Hepatocyte (in vitro differentiated cells): ENCODE data around the gene CTF1. TPM values are rescaled to one million over a fixed set of nuclear protein-coding genes. Genes with fewer than 3 reads are reported as not detected.

Source experiments
- DNase-seq: peaks from one replicate; pipeline ENCODE4 v3.0.0-alpha.2; 2016; ENCODE audit warnings: low spot score
- H2AFZ ChIP-seq: fragments of 200-600 bp; sonication (generic); 2 replicates; pipeline ENCODE4 v1.6.0; 2016; ENCODE audit warnings: antibody characterized with exemption, mild to moderate bottlenecking
- H3K27ac ChIP-seq: fragments of 200-600 bp; sonication (generic); 2 replicates; pipeline ENCODE4 v1.5.1; 2016; ENCODE audit warnings: mild to moderate bottlenecking
- H3K27me3 ChIP-seq: fragments of 200-600 bp; sonication (generic); 2 replicates; pipeline ENCODE4 v1.6.1; 2016
- H3K36me3 ChIP-seq: fragments of 200-600 bp; sonication (generic); replicated peaks from 2 replicates; pipeline ENCODE4 v1.5.1; 2016; ENCODE audit warnings: low read depth; ENCODE audit not compliant: insufficient read depth
- H3K4me1 ChIP-seq: fragments of 200-600 bp; sonication (generic); 2 replicates; pipeline ENCODE4 v1.5.1; 2016; ENCODE audit warnings: mild to moderate bottlenecking, moderate library complexity; ENCODE audit not compliant: insufficient read depth
- H3K4me2 ChIP-seq: fragments of 200-600 bp; sonication (generic); 2 replicates; pipeline ENCODE4 v1.6.0; 2016
- H3K4me3 ChIP-seq: fragments of 200-600 bp; sonication (generic); 2 replicates; pipeline ENCODE4 v1.5.1; 2016; ENCODE audit warnings: mild to moderate bottlenecking
- H3K79me2 ChIP-seq: fragments of 200-600 bp; sonication (generic); 2 replicates; pipeline ENCODE4 v1.6.0; 2017; ENCODE audit warnings: mild to moderate bottlenecking
- H3K9me2 ChIP-seq: fragments of 200-600 bp; sonication (generic); replicated peaks from 2 replicates; pipeline ENCODE4 v1.6.0; 2017; ENCODE audit warnings: mild to moderate bottlenecking; ENCODE audit not compliant: insufficient read depth
- H3K9me3 ChIP-seq: fragments of 200-600 bp; sonication (generic); 2 replicates; pipeline ENCODE4 v1.5.1; 2016; ENCODE audit warnings: low read depth, mild to moderate bottlenecking
- H4K20me1 ChIP-seq: fragments of 200-600 bp; sonication (generic); 2 replicates; pipeline ENCODE4 v1.6.0; 2016; ENCODE audit warnings: mild to moderate bottlenecking; ENCODE audit not compliant: insufficient read depth, poor library complexity, severe bottlenecking
- EZH2 ChIP-seq: fragments of 200-600 bp; sonication (generic); IDR thresholded peaks from 2 replicates; pipeline ENCODE4 v1.6.1; 2016; ENCODE audit warnings: antibody characterized with exemption, mild to moderate bottlenecking, borderline replicate concordance
- EZH2phosphoT487 ChIP-seq: fragments of 200-600 bp; sonication (generic); IDR thresholded peaks from one replicate; pipeline ENCODE4 v1.6.1; 2018; ENCODE audit warnings: antibody characterized with exemption, mild to moderate bottlenecking, low read depth, moderate library complexity; ENCODE audit not compliant: unreplicated experiment, severe bottlenecking
- WGBS: methylation state at CpG from one replicate; pipeline ENCODE4 v1.1.6; 2016; ENCODE audit warnings: low lambda C conversion rate; ENCODE audit errors: missing lambda C conversion rate; 5-methylcytosine and 5-hydroxymethylcytosine counted together
- polyA plus RNA-seq: library from polyadenylated mRNA; unstranded; fragments of >200 nt; fragmentation: Nextera tagmentation; extraction: Ambion mirVana; gene quantifications from 2 replicates; pipeline ENCODE4 v1.2.1, GENCODE V29; 2016
- total RNA-seq: library from RNA; depleted of rRNA; stranded (reverse); fragments of >200 nt; gene quantifications from 2 replicates; pipeline ENCODE4 v1.2.3, GENCODE V29; 2014
- TF ChIP-seq, protein P1 (sequence below): fragments of 200-600 bp; sonication (generic); IDR thresholded peaks from 2 replicates; pipeline ENCODE4 v1.5.1; 2016; ENCODE audit warnings: antibody characterized with exemption, mild to moderate bottlenecking; ENCODE audit not compliant: poor library complexity

CTF1 gene
- total and polyA plus RNA-seq, 2 experiments from 2014 or later = 1.7 to 18.2 TPM

DNA sequence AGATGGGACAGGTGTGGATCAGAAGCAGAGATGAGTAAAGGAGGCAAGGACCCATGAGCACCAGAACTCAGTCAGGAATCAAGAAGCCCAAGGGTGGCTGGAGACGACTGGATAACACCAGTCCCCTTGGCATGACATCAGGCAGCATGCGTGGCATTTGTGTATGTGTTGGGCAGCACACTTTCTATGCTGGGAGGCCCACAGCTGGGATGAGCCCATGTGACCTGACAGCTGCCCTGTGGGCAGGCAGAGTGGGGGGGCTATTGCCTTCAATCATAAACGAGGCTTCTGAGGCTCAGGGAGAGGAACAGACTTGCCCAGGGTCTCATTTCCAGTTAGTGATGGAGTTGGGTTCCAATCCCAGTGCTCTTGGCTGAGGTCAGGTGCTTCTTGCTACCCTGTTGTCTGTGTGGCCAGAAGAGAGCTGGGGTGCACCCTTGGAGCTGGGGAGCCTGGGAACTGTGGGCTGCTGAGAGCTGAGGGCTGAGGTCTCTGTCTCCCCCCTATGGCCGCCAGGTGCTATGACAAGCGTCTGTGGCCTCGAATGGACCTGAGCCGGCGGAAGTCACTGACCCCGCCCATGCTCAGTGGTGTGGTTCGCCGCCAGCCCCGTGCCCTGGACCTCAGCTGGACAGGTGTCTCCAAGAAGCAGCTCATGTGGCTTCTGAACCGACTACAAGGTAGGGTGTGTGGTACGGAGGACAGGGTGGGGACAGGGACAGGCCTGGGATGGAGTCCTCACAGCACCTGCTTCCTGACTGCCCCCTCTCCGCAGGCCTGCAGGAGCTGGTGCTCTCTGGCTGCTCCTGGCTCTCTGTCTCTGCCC is 45.4 kb downstream of the CTF1 start:
- peaks cover 15% of the 10 kb centered on the region for H3K4me1 ChIP-seq
- H3K27ac ChIP-seq = peak overlapping the region; percentile 92
- no peaks in the 10 kb centered on the region for H3K9me3 ChIP-seq
- no peak overlapping the region for H2AFZ ChIP-seq
- H3K36me3 ChIP-seq = no peaks in the 10 kb centered on the region
- H3K27me3 ChIP-seq = no peaks in the 10 kb centered on the region
- no peaks in the 10 kb centered on the region for H3K9me2 ChIP-seq
- no peak overlapping the region for H3K4me3 ChIP-seq
- WGBS = 32% methylated on average over 15 of the region's 15 CpGs
- peaks cover 14% of the 10 kb centered on the region for H3K79me2 ChIP-seq
- peak overlapping the region; percentile 66 for H3K4me2 ChIP-seq
- TF ChIP-seq, protein P1, sequence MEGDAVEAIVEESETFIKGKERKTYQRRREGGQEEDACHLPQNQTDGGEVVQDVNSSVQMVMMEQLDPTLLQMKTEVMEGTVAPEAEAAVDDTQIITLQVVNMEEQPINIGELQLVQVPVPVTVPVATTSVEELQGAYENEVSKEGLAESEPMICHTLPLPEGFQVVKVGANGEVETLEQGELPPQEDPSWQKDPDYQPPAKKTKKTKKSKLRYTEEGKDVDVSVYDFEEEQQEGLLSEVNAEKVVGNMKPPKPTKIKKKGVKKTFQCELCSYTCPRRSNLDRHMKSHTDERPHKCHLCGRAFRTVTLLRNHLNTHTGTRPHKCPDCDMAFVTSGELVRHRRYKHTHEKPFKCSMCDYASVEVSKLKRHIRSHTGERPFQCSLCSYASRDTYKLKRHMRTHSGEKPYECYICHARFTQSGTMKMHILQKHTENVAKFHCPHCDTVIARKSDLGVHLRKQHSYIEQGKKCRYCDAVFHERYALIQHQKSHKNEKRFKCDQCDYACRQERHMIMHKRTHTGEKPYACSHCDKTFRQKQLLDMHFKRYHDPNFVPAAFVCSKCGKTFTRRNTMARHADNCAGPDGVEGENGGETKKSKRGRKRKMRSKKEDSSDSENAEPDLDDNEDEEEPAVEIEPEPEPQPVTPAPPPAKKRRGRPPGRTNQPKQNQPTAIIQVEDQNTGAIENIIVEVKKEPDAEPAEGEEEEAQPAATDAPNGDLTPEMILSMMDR = peak; percentile 82
- no peak for TF ChIP-seq EZH2phosphoT487
- H4K20me1 ChIP-seq = no peaks in the 10 kb centered on the region
- peak; percentile 89 for DNase-seq

DNA sequence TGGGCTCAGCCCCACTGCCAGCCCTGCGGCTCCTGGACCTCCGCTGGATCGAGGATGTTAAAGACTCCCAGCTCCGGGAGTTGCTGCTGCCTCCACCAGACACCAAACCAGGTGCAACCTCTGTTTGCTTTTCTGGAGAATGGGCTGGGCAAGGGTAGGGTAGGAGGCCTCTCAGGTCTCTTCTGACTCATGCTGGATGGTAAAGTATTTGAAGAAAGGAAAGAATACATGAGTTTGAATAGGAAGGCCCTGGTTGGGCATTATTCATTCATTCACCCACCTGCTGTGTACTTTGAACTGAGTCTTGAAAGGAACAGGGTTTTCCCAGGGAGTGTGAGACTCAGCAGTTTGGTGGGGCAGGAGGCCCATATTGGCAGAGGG is 46.0 kb downstream of the CTF1 start:
- no peaks in the 10 kb centered on the region for H3K9me2 ChIP-seq
- no peaks in the 10 kb centered on the region for H3K9me3 ChIP-seq
- TF ChIP-seq, protein P1 = no peak
- TF ChIP-seq EZH2 (no peak), EZH2phosphoT487 (no peak)
- H2AFZ ChIP-seq = no peak overlapping the region
- no peaks in the 10 kb centered on the region for H4K20me1 ChIP-seq
- no peaks in the 10 kb centered on the region for H3K36me3 ChIP-seq
- peak overlapping the region; percentile 66 for H3K4me2 ChIP-seq
- H3K4me3 ChIP-seq = no peak overlapping the region
- no peaks in the 10 kb centered on the region for H3K27me3 ChIP-seq
- 87% methylated on average over 4 of the region's 4 CpGs for WGBS
- peak overlapping the region; percentile 92 for H3K27ac ChIP-seq
- peak; percentile 59 for DNase-seq
- peaks cover 14% of the 10 kb centered on the region for H3K79me2 ChIP-seq
- peaks cover 15% of the 10 kb centered on the region for H3K4me1 ChIP-seq

DNA sequence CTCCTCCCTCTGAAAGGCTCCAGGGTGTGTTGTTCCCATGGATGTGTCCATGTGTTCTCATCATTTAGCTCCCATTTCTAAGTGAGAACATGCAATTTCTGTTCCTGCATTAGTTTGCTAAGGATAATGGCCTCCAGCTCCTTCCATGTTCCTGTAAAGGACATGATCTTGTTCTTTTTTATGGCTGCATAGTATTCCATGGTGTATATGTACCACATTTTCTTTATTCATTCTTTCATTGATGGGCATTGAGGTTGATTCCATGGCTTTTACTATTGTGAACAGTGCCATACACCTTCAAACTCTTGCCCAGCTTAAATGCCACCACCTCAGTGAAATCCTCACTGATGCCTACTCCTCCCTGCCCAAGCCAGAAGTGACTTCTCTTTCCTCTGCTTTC is 47.9 kb downstream of the CTF1 start:
- Histone ChIP-seq H3K9me3 (no peaks in the 10 kb centered on the region), H4K20me1 (no peaks in the 10 kb centered on the region), H3K4me3 (no peak overlapping the region), H2AFZ (no peak overlapping the region), H3K27me3 (no peaks in the 10 kb centered on the region), H3K4me1 (peaks cover 21% of the 10 kb centered on the region), H3K4me2 (no peak overlapping the region), H3K79me2 (peaks cover 21% of the 10 kb centered on the region), H3K27ac (no peak overlapping the region), H3K9me2 (no peaks in the 10 kb centered on the region), H3K36me3 (no peaks in the 10 kb centered on the region)
- TF ChIP-seq, protein P1 = no peak
- no peak for TF ChIP-seq EZH2
- no peak for TF ChIP-seq EZH2phosphoT487
- DNase-seq = no peak
